ACHN (cell line): ENCODE data around the gene TNFAIP8L3.

Experiments
- DNase-seq: peaks from one replicate; pipeline ENCODE4 v3.0.0-alpha.2; 2015
- in situ Hi-C: cut with HindIII; loops from 2 replicates; pipeline ENCODE4 v1.10.0; 2017; ENCODE audit warnings: low sequenced_read_pairs, low pct_ligation_motif_present, low pct_unique_long_range_greater_than_20kb

Gene TNFAIP8L3

DNA sequence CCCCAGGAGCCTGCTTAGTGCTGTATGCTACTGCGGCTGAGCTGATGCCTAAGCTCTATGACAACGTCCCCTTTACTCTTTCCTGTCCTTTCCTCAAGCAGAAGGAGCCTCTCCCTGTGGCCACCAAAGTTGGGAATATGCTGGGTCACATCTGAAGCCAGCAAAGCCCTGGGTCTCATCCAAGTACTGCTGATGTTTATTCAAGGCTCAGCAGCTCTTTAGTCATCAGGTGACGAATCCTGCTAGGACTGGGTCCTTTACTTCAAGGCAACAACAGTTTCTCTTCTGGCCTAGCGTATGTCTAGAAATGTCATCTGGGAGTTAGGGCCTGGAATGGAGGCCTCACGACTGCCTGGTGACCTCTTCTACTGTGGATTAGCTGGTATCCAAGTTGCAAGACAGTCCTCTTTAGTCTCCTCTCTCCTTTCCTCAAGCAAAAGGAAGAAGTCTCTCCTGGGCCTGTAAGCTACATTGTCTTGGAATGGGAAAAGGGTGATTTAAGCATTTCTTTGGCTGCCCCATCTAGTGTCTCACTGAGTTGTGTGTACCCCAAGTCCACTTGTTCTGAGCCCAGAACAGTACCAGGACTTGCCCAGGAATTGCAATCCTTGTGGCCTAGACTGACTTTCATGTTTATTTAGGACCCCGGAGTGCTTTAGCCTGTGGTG is 63.9 kb downstream of the TNFAIP8L3 start:
- no peak for DNase-seq
- in situ Hi-C loops = no loop called here

DNA sequence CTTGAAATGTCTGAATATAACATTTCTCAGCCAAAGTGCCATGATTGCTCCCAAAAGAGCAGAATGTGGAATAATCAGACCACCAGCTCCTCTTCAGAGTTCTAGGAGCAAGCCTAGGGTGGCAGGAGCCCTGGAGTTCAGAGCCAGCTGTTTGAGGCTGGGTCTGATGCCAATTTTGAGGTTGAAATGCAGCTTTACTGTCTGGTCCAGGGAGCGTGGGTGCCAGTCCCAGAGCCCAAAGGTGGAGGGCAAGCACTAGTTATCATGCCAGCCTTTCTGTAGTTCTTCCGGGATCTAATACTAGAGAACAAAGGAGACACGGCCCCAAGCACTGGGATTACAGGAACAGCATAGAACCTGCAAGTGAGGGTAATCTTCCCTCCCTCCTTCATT is 69.3 kb downstream of the TNFAIP8L3 start:
- in situ Hi-C loops = no loop called here
- no peak for DNase-seq

DNA sequence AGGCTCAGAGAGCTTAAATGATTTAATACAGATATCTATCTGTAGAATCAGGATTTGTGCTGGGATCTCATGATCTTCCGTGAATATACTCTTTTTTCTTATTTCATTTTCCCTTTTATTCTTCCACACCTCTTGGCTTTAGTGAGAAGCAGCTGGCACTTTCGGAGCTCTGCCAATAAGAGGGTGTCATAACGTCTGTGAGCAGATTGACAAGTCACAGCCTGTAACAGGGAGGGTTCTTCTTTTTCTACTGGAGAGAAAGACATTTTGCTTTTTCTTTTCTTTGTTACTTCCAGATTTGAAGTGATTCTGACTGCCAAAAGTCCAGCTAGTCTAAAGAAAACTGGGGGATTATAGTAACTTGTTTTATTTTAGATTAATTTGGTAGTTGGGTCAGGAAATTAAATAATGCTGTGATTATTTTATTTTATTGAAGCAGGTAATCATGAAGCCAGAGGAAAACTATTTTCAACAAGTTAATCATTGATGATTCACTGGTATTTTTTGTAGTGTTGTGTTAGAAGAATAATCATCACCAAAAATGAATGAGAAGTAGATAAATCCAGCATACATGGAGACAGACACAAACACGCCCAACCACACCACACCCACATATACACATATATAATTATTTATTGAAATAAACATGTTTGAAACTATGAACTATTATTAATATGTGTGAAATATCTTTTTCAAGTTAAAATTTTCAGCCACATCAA is 69.8 kb downstream of the TNFAIP8L3 start:
- no peak for DNase-seq
- in situ Hi-C loops = no loop called here

DNA sequence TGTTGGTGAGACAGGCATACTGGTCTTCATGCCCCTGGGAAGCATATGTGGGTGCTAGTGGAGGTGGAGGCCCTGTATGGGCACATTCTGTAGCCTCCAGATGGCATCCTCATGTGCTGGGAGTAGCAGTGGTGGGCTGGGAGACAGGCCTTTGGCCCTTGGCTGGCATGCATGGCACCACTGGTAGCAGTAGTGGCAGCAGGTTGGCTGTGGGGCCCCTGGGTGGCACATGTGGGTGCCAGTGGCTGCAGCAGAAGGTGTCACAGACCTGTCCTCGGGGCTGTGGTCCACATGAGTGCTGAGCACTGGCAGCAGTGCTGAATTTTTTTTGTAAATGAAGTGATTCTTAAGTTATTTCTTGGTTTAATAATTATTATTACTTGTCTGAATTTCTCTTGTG is 71.2 kb downstream of the TNFAIP8L3 start:
- DNase-seq = no peak
- in situ Hi-C loops = no loop called here

DNA sequence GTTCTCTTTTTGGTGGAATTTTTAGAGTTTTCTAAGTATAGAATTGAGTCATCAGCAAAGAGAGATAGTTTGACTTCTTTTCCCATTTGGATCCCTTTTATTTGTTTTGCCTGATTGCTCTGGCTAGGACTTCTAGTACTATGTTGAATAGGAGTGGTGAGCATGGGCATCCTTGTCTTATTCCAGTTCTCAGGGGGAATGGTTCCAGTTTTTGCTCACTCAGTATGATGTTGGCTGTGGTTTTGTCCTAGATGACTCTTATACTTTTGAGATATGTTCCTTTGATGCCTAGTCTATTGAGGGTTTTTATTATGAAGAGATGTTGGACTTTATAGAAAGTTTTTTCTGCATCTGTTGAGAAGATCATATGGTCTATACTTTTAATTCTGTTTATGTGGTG is 72.5 kb downstream of the TNFAIP8L3 start:
- in situ Hi-C loops = no loop called here
- no peak for DNase-seq

DNA sequence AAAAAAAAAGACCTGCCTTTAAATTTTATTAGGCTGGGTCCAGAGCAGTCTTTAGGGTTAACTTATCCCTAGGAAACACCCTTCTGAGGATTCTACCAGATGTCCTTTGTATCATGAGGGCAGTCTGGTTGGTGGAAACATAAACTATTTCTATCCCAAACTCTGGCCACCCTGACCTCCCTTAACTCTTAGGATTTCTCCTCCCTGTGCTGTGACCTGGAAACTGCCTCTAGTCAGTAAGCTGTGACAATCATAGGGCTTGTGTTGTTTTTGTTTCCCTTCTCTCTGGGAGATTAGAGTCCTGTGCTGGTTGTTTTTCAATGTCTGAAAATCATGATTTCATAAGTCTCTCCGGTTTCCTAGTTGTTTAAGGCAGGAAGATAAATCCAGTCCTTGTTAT is 78.1 kb downstream of the TNFAIP8L3 start:
- DNase-seq = no peak
- in situ Hi-C loops = no loop called here

DNA sequence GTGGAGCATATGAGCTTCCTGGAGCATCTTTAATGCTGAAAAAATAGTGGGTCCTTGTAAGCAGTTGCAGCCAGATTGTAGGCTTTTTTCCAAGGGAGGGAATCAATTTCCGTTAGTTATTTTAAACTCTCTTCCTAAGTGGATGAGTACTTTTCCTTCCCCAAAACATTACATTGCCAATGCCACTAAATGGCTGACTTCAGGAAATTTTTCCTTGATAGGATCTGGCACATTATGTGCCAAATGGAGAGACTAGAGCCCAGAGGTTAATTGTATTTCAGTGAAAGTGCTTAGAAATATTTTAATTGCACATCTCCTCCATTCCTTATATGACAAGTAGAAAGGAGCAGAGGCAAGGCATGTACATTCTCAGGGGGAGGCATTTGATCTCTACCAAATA is 83.5 kb downstream of the TNFAIP8L3 start:
- DNase-seq = no peak

DNA sequence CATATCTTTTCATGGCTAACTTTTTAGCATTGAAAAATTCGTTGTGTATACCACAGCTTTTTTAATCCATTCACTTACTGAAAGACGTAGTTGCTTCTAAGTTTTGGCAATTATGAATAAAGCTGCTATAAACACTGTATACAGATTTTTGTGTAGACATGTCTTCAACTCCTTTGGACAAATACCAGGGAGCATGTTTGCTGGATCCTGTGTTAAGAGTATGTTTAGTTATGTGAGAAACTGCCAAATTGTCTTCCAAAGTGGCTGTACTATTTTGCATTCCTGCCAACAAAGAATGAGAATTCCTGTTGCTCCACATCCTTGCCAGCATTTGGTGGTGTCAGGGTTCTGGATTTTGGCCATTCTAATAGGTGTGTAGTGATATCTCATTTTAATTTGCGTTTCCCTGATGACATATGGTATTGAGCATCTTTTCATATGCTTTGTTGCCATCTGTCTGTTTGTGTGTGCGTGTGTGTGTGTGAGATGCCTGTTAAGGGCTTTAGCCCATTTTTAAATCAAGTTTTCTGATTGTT is 87.5 kb downstream of the TNFAIP8L3 start:
- DNase-seq = no peak
- in situ Hi-C loops = no loop called here

More for the DNA sequence above, 83.5 kb downstream of the TNFAIP8L3 start:
- in situ Hi-C loops = no loop called here
